Urinary bladder (tissue), 4 donors: Measurements from ENCODE around the gene MOGAT1. TPM values are rescaled to one million over a fixed set of nuclear protein-coding genes. Genes with fewer than 3 reads are reported as not detected.
"Not testable (repeated sequence)": the region's sequence is repeated elsewhere in the genome, so short reads cannot be mapped to it uniquely, and the experiment has no call there.

Source experiments
- DNase-seq: peaks from one replicate; pipeline ENCODE4 v3.0.0-alpha.2; 2015; ENCODE audit errors: extremely low spot score
- H3K27ac ChIP-seq: one replicate; pipeline ENCODE4 v1.5.1; 2013; ENCODE audit warnings: low read depth, mild to moderate bottlenecking, moderate library complexity
- H3K36me3 ChIP-seq: one replicate; pipeline ENCODE4 v1.6.1; 2013; ENCODE audit warnings: mild to moderate bottlenecking, moderate library complexity; ENCODE audit not compliant: insufficient read depth
- H3K4me1 ChIP-seq: one replicate; pipeline ENCODE4 v1.6.1; 2013; ENCODE audit warnings: mild to moderate bottlenecking, moderate library complexity; ENCODE audit not compliant: insufficient read depth
- H3K4me3 ChIP-seq: one replicate; pipeline ENCODE4 v1.5.1; 2013; ENCODE audit warnings: low read depth, low read length
- WGBS: extraction: QIAGEN DNeasy Blood & Tissue Kit; methylation state at CpG from one replicate; pipeline ENCODE4 v1.1.7; 2013; 5-methylcytosine and 5-hydroxymethylcytosine counted together
- polyA plus RNA-seq: library from polyadenylated mRNA; stranded (reverse); fragments of 200-250 nt; gene quantifications from one replicate; pipeline ENCODE4 v1.2.3, GENCODE V29; 2013
- total RNA-seq: library from RNA; depleted of rRNA; stranded (reverse); fragments of >200 nt; gene quantifications from one replicate; pipeline ENCODE4 v1.2.3, GENCODE V29; 2014
- donor health status: healthy with polysubstance abuse.
- donor health status: healthy.

The MOGAT1 gene
- total and polyA plus RNA-seq, 2 donors = not detected

DNA sequence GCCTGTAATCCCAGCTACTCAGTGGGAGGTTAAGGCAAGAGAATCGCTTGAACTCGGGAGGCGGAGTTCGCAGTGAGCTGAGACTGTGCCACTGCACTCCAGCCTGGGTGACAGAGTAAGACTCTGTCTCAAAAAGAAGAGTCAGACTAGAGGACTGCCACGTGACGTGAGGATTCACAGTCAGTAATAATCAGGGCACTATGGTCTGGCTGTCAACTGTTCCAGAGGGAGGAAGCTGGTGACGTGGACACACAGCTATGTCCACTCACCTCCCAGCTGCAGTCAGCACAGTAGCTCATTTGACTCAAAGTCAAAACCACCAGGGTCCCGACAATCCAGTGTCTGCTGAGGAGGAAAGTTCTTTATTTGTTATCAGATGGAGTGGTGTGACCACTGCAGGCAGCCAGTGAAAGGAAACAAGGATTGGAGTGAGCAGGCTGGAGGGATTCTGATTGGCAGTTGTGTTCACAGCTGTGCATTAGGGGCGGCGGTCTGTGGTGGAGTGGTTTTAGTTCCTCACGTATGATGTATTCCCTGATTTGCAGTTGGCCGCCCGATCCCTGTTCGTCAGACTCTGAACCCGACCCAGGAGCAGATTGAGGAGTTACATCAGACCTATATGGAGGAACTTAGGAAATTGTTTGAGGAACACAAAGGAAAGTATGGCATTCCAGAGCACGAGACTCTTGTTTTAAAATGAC, 37.9 kb downstream of the MOGAT1 start:
- no peak overlapping the region for H3K4me3 ChIP-seq
- H3K36me3 ChIP-seq = no peaks in the 10 kb centered on the region
- no peak overlapping the region for H3K27ac ChIP-seq
- no peak for DNase-seq
- WGBS = 45% methylated on average over 16 of the region's 16 CpGs
- peaks cover 2% of the 10 kb centered on the region for H3K4me1 ChIP-seq

DNA sequence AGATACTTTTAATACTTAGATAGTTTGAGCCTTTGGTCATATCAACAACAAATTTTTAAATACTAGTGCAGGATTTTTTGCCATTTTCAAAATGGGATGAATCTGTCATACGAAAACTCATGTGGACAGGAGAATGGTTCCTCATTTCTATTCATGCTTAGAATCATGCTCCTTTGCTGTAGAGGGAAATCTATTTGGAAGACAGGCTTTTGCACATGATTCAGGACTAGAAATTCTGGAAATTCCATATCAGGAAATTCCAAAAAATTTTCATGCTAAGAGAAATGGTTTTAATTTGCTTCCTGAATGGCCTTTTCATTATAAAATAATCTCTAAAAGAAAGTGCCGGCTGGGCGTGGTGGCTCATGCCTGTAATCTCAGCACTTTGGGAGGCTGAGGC, 39.3 kb downstream of the MOGAT1 start:
- 90% methylated on average over 3 of the region's 3 CpGs for WGBS
- Histone ChIP-seq H3K4me3 (no peak overlapping the region), H3K36me3 (no peaks in the 10 kb centered on the region), H3K27ac (no peak overlapping the region), H3K4me1 (peaks cover 3% of the 10 kb centered on the region)
- no peak for DNase-seq

DNA sequence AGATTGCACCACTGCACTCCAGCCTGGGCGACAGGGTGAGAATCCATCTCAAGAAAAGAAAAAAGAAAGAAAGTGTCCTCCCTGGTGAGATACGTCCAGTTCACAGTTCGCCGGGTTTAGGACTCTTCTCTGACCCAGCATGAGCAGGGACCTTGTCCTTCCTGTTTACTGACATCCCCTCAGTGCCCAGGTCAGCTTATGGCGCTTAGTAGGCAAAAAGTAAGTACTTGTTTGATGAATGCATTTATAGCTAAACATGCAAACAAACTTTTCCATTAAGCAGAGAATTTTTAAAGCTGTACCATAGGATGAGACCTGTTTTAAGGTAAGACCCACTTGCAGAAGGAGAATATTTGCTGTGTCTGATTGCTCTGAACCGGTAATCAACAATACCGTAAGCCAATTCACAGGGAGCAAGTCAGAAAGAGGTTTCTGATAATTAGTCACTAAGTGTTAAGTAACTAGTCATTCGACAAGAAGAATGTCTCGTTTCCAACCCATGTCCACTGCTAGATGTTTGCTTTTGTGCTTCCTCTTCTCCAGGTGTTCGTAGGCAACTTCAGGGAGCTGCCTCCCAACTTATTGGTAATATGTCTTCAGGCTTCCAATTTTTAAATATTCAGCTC, 40.0 kb downstream of the MOGAT1 start:
- no peak for DNase-seq
- H3K4me1 ChIP-seq = peaks cover 3% of the 10 kb centered on the region
- 94% methylated on average over 10 of the region's 10 CpGs for WGBS
- H3K4me3 ChIP-seq = no peak overlapping the region
- no peaks in the 10 kb centered on the region for H3K36me3 ChIP-seq
- no peak overlapping the region for H3K27ac ChIP-seq

DNA sequence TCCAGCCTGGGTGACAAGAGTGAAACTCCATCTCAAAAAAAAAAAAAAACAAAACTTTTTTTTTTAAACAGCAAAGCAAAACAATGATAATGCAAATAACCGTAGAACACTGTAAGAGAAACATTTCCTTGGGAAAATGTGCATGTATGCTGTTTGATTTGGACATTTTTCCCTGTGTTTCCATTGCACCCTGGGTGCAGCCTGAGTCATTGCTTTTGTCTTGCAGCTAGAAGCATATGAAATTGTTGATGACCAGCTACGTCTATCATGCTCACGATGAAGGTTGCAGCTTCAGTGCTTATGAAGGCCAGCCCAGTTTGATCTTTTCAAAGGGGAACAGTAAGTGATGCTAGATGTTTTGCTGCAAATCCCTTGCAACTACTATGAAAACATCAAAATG, 41.5 kb downstream of the MOGAT1 start:
- WGBS = 90% methylated on average over 3 of the region's 3 CpGs
- Histone ChIP-seq H3K36me3 (no peaks in the 10 kb centered on the region), H3K4me3 (no peak overlapping the region), H3K27ac (no peak overlapping the region), H3K4me1 (peaks cover 3% of the 10 kb centered on the region)
- no peak for DNase-seq

DNA sequence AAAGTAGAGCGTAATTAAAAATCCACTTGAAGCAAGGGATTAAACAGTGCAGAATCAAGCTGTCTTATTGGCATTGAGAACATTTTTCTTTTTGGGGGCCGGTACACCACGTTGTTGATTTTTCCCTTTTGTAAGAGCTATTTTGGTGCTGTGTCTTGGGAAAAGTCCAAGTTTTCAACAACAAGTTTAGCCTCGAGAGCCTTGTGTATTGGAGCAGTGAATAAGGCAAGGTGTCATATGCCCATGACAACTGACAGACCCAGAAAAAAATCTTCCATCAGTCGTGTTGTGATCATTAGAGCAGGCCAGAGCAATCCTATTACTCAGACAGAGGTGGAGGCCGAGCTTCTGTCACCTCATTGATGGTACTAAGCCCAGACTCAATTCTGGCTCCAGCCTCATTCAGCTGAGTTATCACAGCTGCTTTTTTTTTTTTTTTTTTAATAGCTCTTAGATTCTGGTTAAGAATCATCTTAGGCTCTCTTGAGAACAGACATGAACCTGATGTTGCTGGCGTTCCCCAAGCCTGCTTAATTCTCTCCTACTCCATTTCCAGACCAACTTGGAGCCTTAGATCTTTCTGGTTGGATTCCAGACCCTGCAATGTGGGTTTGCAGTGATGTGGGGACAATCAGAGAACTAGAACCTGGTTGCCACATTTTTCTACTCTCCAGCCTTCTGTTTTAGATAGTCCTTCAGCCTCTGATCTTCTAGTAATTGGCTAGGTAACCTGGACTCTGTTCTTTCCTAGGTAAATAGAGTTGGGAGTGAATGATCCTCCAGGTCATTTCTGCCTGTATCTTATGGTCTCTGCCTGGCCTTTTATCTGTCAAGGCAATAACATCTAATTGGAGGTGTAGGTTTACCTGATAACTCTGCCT, 43.1 kb downstream of the MOGAT1 start:
- H3K4me1 ChIP-seq = peaks cover 3% of the 10 kb centered on the region
- no peak overlapping the region for H3K27ac ChIP-seq
- WGBS = 23% methylated on average over 7 of the region's 7 CpGs
- no peaks in the 10 kb centered on the region for H3K36me3 ChIP-seq
- no peak overlapping the region for H3K4me3 ChIP-seq
- DNase-seq = no peak

DNA sequence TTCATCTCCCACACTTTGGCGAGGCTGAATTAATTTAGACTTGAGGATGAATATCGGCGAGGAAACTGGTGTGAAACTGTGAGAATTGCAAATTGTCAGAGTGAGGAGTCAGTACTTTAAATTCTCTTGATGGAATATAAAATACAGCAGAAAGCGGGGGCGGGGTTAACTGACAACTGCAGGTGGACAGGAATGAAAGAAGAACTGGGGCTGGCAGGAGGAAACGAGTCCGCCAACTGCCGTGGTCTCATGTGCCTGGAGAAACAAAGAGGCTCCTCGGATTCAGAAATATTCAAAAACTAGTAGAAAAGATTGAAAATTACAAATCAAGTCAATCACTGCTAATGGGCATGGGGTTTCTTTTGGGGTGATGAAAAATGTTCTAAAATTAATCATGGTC, 44.3 kb downstream of the MOGAT1 start:
- WGBS = 88% methylated on average over 9 of the region's 9 CpGs
- Histone ChIP-seq H3K36me3 (no peaks in the 10 kb centered on the region), H3K4me3 (no peak overlapping the region), H3K4me1 (peaks cover 3% of the 10 kb centered on the region), H3K27ac (no peak overlapping the region)
- DNase-seq = no peak

DNA sequence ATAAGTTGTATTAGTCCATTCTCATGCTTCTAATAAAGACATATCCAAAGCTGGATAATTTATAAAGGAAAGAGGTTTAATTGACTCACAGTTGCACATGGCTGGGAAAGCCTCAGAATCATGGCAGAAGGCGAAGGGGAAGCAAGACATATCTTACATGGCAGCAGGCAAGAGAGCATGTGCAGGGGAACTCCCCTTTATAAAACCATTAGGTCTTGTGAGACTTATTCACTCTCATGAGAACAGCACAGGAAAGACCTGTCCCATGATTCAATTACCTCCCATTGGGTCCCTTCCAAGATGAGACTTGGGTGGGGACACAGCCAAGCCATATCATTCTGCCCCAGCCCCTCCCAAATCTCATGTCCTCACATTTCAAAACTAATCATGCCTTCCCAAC, 48.3 kb downstream of the MOGAT1 start:
- H3K4me1 ChIP-seq, H3K27ac ChIP-seq, DNase-seq, H3K4me3 ChIP-seq, H3K36me3 ChIP-seq: not testable (repeated sequence)
- 93% methylated on average over 1 of the region's 1 CpG for WGBS

DNA sequence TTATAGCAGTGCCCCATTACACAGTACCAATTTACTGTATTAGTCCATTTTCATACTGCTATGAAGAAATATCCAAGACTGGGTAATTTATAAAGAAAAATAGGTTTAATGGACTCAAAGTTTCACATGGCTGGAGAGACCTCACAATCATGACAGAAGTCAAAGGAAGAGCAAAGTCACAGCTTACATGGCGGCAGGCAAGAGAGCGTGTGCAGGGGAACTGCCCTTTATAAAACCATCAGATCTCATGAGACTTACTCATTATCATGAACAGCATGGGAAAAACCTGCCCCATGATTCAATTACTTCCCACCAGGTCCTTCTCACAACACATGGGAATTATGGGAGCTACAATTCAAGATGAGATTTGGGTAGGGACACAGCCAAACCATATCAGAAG, 50.1 kb downstream of the MOGAT1 start:
- WGBS = 96% methylated on average over 2 of the region's 2 CpGs
- H3K4me3 ChIP-seq, DNase-seq, H3K4me1 ChIP-seq, H3K36me3 ChIP-seq, H3K27ac ChIP-seq: not testable (repeated sequence)

DNA sequence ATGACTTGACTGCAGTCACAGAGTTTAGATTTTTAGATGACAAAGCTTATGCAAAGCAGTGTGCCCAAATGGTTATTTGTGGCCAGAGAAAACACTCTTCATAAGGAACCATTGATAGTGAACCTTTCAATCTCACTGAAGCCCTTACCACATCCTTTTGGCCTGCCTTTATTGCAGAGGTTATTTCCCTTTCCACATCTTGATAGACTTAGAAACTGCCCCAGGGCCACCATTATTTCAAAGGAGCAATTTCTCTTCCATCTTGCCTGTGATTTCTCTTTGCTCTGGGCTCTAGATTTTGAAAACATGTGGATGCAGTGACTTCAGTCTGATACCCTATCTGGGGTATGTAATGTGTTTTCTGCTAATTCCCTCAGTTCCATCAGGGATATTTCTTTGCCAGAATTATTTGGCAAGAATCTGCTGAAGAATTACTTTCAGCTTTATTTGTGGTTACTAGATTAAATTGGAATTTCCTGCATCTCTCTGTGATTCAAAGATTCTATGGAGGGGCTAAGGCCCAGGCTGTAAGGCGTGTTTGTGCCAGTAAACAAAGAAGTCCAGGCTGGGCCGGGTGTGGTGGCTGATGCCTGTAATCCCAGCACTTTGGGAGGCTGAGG, 51.0 kb downstream of the MOGAT1 start:
- no peak for DNase-seq
- WGBS = 35% methylated on average over 2 of the region's 2 CpGs
- Histone ChIP-seq H3K36me3 (no peaks in the 10 kb centered on the region), H3K4me3 (no peak overlapping the region), H3K27ac (no peak overlapping the region), H3K4me1 (no peaks in the 10 kb centered on the region)

DNA sequence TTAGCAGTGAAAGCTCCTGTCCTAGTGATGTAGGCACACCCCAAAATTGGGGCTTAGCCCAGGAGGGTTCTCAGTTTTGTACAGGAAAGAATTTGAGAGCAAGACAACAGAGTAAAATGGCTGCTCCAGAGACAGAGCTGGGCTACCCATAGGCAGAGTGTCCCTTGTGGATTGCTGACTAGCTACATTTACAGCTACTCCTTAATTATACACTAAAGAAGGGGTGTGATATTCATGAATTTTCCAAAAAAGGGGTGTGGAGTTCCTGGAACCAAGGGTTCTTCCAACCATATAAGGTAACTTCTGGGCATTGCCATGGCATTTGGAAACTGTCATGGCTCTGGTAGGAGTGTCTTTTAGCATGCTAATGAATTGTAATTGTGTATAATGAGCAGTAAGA, 52.8 kb downstream of the MOGAT1 start:
- no peak overlapping the region for H3K4me3 ChIP-seq
- H3K27ac ChIP-seq = no peak overlapping the region
- H3K4me1 ChIP-seq = no peaks in the 10 kb centered on the region
- no peak for DNase-seq
- no peaks in the 10 kb centered on the region for H3K36me3 ChIP-seq

DNA sequence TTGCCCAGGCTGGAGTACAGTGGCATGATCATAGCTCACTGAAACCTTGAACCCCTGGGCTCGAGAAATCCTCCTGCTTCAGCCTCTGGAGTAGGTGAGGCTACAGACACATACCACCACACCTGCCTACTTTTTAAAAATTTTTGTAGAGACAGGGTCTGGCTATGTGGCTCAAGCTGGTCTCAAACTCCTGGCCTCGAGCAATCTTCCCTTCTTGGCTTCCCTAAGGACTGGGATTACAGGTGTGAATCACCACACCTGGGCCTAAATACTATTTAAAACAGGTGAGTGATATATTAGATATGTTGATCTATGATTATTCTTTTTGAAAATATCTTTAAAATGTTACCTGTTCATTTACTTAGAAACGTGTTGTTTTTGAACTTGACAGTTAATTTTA, 57.2 kb downstream of the MOGAT1 start:
- no peaks in the 10 kb centered on the region for H3K36me3 ChIP-seq
- H3K27ac ChIP-seq = no peak overlapping the region
- DNase-seq = no peak
- 95% methylated on average over 3 of the region's 3 CpGs for WGBS
- no peaks in the 10 kb centered on the region for H3K4me1 ChIP-seq
- H3K4me3 ChIP-seq = no peak overlapping the region

DNA sequence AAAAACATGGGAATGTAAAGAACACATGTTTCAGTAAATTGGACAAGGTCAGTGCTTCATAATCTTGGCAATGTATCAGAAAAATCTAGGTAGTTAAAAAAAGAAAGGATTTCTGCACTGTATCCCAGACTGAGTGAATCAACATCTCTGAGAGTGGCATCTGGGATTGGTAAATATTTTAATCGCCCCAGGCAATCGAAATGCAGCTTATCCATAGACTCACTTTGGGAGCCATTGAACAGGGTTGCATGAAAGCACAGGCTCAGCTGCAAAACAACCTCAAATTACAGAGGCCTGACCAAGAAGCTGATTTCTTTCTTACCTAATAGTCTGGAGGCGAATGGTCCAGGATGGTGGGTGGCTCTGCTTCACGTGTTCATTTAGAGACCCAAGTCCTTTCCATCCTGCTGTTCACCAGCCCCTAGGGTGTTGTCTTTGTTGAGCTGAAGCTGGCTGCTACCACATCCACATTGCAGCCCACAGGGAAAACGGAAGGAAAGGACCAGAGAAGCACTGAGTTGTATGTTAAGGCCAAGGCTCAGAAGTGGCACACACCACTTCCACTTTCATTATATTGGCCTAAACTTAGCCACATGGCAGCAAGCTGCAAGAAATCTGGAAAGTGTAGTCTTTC, 59.0 kb downstream of the MOGAT1 start:
- Histone ChIP-seq H3K36me3 (no peaks in the 10 kb centered on the region), H3K4me3 (no peak overlapping the region), H3K27ac (no peak overlapping the region), H3K4me1 (no peaks in the 10 kb centered on the region)
- DNase-seq = no peak
- 69% methylated on average over 5 of the region's 5 CpGs for WGBS

DNA sequence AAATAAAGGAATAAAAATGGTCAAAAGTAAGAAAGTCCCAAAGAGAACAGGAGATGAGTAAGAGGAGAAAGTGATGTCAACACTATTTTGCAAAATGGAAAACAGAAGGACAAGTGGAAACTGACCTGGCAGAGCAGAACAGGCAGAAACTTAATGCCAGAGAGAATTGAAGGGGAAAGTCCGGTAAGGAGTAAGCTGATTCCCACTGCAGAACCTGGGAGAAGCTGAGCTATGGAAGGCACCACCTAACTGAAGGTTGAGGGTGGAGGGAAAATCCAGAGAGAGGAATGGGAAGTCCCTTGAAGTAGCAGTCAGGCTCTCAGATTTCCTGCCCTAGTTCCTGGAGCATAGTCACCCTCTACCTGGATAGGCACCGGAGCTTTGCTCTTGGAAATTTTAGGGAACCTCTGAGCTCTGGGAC, 59.8 kb downstream of the MOGAT1 start:
- 67% methylated on average over 2 of the region's 2 CpGs for WGBS
- Histone ChIP-seq H3K36me3 (no peaks in the 10 kb centered on the region), H3K4me1 (no peaks in the 10 kb centered on the region), H3K27ac (no peak overlapping the region), H3K4me3 (no peak overlapping the region)
- no peak for DNase-seq
